Mammary epithelial cell (primary cell): ENCODE measurements around the gene PLXNA4.

Source experiments
- EZH2 ChIP-seq: IDR thresholded peaks from 2 replicates; pipeline ENCODE4 v1.6.1; 2012; ENCODE audit warnings: low read length, inconsistent platforms, borderline replicate concordance
- TF ChIP-seq, protein P1 (sequence below), 2 donors: IDR thresholded peaks in 1 of 2; conservative IDR thresholded peaks in 1 of 2; 2 replicates each; pipeline ENCODE4 v1.5.1; 2011 to 2012; ENCODE audit warnings: inconsistent platforms in 2 of 2, low read length in 2 of 2, mild to moderate bottlenecking in 2 of 2, control low read depth in 1 of 2, low read depth in 1 of 2; ENCODE audit not compliant: insufficient read depth in 1 of 2; ENCODE audit errors: extremely low read depth in 1 of 2

DNA sequence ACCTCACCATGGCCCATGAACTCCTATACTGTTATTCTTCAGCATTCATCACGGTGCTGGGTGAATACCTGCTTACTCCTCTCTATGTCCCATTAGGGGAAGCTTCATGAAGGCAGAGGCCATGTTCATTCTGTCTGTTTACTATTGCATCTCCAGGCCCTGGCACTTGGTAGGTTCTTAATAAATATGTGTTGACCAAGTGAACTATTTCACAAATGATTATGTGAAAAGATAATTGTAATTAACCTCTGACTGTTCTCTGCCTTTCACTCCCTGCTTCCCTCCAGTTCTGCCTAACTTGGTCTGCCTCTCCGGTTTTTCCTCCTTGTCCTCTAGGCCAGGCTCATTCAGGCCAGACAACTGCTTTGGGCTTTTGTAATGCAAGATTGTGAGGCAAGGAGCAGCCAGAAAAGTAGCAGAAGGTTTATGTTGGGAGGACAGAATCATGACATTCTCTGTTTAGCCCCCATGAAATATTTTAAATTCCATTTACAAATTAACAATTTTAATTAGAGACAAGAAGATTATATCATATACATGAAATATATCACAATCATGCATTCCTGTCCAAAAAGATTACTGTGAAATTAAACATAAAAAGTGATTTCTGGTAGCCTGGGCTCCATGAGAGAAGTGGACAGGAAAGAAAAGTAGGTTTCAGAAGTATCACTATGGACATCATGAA, 42.1 kb upstream of the PLXNA4 start:
- TF ChIP-seq, protein P1, sequence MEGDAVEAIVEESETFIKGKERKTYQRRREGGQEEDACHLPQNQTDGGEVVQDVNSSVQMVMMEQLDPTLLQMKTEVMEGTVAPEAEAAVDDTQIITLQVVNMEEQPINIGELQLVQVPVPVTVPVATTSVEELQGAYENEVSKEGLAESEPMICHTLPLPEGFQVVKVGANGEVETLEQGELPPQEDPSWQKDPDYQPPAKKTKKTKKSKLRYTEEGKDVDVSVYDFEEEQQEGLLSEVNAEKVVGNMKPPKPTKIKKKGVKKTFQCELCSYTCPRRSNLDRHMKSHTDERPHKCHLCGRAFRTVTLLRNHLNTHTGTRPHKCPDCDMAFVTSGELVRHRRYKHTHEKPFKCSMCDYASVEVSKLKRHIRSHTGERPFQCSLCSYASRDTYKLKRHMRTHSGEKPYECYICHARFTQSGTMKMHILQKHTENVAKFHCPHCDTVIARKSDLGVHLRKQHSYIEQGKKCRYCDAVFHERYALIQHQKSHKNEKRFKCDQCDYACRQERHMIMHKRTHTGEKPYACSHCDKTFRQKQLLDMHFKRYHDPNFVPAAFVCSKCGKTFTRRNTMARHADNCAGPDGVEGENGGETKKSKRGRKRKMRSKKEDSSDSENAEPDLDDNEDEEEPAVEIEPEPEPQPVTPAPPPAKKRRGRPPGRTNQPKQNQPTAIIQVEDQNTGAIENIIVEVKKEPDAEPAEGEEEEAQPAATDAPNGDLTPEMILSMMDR (conservative IDR thresholded peaks at IDR 0.05 in 1 of 2, IDR thresholded peaks at IDR 0.05 in 1 of 2; ENCODE audit: extremely low read depth in 1 of 2, insufficient read depth in 1 of 2, low read depth in 1 of 2, low read length in 2 of 2), result no peak
- TF ChIP-seq EZH2, result no peak
